ENCODE data around the gene ZNF683. TPM values are rescaled to one million over a fixed set of nuclear protein-coding genes. Genes with fewer than 3 reads are reported as not detected.

ZNF683 gene
- total and polyA plus RNA-seq, 10 of the 15 experiments (the other 5 are each of a cell fraction or from before 2014, with no cell fraction given): not detected

DNA sequence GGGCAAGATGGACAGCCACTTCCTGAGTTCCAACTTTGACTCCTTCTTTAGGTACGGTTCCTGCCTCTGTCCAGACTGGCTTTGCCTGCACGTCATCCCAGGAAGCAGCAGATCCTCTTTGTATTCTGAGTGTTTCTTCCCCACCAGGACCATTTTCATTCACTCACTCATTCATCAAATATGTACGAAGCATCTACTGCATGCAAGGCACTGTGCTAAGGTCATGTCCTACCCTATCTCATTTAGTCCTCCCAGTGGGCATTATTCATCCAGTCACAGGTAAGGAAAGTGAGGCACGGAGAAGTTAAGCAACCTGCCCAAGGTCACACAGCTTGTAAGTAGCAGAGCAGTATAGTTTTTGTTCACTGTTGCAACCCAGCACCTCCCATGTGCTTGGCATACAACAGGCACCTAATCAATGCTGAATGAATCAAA lies 32.5 kb downstream of the ZNF683 start (continued):
- TF ChIP-seq, protein P1, sequence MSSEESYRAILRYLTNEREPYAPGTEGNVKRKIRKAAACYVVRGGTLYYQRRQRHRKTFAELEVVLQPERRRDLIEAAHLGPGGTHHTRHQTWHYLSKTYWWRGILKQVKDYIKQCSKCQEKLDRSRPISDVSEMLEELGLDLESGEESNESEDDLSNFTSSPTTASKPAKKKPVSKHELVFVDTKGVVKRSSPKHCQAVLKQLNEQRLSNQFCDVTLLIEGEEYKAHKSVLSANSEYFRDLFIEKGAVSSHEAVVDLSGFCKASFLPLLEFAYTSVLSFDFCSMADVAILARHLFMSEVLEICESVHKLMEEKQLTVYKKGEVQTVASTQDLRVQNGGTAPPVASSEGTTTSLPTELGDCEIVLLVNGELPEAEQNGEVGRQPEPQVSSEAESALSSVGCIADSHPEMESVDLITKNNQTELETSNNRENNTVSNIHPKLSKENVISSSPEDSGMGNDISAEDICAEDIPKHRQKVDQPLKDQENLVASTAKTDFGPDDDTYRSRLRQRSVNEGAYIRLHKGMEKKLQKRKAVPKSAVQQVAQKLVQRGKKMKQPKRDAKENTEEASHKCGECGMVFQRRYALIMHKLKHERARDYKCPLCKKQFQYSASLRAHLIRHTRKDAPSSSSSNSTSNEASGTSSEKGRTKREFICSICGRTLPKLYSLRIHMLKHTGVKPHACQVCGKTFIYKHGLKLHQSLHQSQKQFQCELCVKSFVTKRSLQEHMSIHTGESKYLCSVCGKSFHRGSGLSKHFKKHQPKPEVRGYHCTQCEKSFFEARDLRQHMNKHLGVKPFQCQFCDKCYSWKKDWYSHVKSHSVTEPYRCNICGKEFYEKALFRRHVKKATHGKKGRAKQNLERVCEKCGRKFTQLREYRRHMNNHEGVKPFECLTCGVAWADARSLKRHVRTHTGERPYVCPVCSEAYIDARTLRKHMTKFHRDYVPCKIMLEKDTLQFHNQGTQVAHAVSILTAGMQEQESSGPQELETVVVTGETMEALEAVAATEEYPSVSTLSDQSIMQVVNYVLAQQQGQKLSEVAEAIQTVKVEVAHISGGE (CRISPR knock-in tag; IDR thresholded peaks at IDR 0.05): no peak
- TF ChIP-seq PKNOX1 (IDR thresholded peaks at IDR 0.05) (no peak), PBX3 (IDR thresholded peaks at IDR 0.05; ENCODE audit: insufficient replicate concordance, low read depth, low read length) (no peak)

- Histone ChIP-seq H3K9me3 (replicated peaks; ENCODE audit: control insufficient read depth, insufficient read depth, low read length) (no peaks in the 10 kb centered on the region), H3K9ac (ENCODE audit: control insufficient read depth, insufficient read depth, low read length) (no peak overlapping the region), H3K36me3 (ENCODE audit: control insufficient read depth in 2 of 2, insufficient read depth in 2 of 2, low read length in 1 of 2) (no peaks in the 10 kb centered on the region), H3K4me2 (ENCODE audit: control insufficient read depth, insufficient read depth) (no peak overlapping the region), H2AFZ (ENCODE audit: control insufficient read depth, low read depth, low read length) (no peak overlapping the region), H3K79me2 (ENCODE audit: control insufficient read depth, insufficient read depth, low read length) (no peaks in the 10 kb centered on the region), H3K27ac (ENCODE audit: control insufficient read depth, insufficient read depth) (no peak overlapping the region), H3K4me3 (no peak overlapping the region), H3K27me3 (replicated peaks in 1 of 2; ENCODE audit: control insufficient read depth in 2 of 2, insufficient read depth in 2 of 2, low read length in 1 of 2) (peaks cover 0 to 6% of the 10 kb centered on the region in 2 experiments; a peak in 1 of 4 replicates), H4K20me1 (ENCODE audit: control insufficient read depth, insufficient read depth) (no peaks in the 10 kb centered on the region), H3K4me1 (ENCODE audit: control insufficient read depth, insufficient read depth, low read length) (peaks cover 6% of the 10 kb centered on the region; the same call in 1 of the 2 replicates)
- DNase-seq (ENCODE audit: low read depth, low spot score): no peak
- no peak for FAIRE-seq
- no TSS peak for BruUV-seq (replicated peaks)
- SMC1A ChIA-PET (ENCODE audit: uncharacterized antibody, unreplicated experiment): interaction anchor here (0.6 kb wide), 1 partner anchor 211 kb away, joined by 3 read pairs; no protein-coding TSS in a partner anchor
- POLR2A ChIA-PET: interaction anchor here (0.6 kb wide), 1 partner anchor 93 kb away, joined by 3 read pairs; no protein-coding TSS in a partner anchor
- in situ Hi-C loops (cut with MboI): no loop called here
- no peak for ATAC-seq
- CTCF ChIA-PET: interaction anchor here (1.9 to 2.5 kb wide), 2 partner anchors 54 to 78 kb away, joined by 5 to 9 read pairs; no protein-coding TSS in a partner anchor
- intact Hi-C loops (cut with micrococcal nuclease; ENCODE audit: unreplicated experiment): no loop called here
- RAD21 ChIA-PET (ENCODE audit: unreplicated experiment): no interaction called here
- 0% methylated on average over 1 of the region's 1 CpG for WGBS (ENCODE audit: insufficient coverage, insufficient replicate concordance, low lambda C conversion rate, missing lambda C conversion rate)
- TF ChIP-seq, protein P2, sequence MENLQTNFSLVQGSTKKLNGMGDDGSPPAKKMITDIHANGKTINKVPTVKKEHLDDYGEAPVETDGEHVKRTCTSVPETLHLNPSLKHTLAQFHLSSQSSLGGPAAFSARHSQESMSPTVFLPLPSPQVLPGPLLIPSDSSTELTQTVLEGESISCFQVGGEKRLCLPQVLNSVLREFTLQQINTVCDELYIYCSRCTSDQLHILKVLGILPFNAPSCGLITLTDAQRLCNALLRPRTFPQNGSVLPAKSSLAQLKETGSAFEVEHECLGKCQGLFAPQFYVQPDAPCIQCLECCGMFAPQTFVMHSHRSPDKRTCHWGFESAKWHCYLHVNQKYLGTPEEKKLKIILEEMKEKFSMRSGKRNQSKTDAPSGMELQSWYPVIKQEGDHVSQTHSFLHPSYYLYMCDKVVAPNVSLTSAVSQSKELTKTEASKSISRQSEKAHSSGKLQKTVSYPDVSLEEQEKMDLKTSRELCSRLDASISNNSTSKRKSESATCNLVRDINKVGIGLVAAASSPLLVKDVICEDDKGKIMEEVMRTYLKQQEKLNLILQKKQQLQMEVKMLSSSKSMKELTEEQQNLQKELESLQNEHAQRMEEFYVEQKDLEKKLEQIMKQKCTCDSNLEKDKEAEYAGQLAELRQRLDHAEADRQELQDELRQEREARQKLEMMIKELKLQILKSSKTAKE (IDR thresholded peaks at IDR 0.05; ENCODE audit: low read depth, poor library complexity, severe bottlenecking): no peak
- TF ChIP-seq SMAD5 (IDR thresholded peaks at IDR 0.05; ENCODE audit: low read depth) (no peak), NR2C2 (IDR thresholded peaks at IDR 0.05; ENCODE audit: borderline replicate concordance, control insufficient read depth, insufficient read length, low read depth) (no peak), YBX1 (IDR thresholded peaks at IDR 0.05) (no peak), RELA (IDR thresholded peaks at IDR 0.05; ENCODE audit: borderline replicate concordance, partially characterized antibody) (no peak)
- TF ChIP-seq, protein P1 (CRISPR knock-in tag; IDR thresholded peaks at IDR 0.05): no peak
Measured at GRCh38 chr1:26338670-26339069, 33.9 kb downstream of the ZNF683 start.
